ENCODE measurements around the gene EFNA2.
"Not testable (repeated sequence)": the region's sequence is repeated elsewhere in the genome, so short reads cannot be mapped to it uniquely, and the experiment has no call there.

Gene EFNA2

DNA sequence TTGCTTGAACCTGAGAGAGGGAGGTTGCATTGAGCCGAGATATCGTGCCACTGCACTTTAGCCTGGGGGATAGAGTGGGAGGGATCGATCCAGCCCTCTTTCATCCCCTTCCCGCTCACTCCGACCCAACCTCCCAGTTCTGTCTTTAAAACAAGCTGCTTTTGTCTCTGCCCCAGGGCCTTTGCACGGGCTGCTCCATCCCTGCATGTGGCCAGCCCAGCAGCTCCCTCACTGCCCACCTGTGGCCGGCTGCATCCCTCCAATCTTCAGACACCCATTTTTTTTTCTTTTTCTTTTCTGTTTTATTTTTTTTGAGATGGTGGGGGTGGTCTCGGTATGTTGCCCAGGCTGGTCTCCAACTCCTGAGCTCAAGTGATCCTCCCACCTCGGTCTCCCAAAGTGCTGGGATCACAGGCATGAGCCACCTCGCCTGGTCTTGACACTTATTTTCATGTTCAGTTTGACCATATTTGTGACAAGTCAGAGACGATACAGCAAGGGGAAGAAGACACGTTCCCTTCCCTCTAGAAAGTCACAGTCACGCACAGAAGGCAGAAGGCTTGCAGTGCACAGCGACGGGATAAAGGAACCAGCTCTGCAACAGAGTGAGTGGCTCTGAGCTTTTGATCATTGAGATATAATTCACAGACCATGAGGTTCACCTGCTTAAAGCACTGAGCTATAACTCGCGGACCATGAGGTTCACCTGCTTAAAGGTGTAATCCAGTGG lies 31.8 kb downstream of the EFNA2 start:
- DNase-seq (ENCODE audit: low read depth, low spot score), result no peak

DNA sequence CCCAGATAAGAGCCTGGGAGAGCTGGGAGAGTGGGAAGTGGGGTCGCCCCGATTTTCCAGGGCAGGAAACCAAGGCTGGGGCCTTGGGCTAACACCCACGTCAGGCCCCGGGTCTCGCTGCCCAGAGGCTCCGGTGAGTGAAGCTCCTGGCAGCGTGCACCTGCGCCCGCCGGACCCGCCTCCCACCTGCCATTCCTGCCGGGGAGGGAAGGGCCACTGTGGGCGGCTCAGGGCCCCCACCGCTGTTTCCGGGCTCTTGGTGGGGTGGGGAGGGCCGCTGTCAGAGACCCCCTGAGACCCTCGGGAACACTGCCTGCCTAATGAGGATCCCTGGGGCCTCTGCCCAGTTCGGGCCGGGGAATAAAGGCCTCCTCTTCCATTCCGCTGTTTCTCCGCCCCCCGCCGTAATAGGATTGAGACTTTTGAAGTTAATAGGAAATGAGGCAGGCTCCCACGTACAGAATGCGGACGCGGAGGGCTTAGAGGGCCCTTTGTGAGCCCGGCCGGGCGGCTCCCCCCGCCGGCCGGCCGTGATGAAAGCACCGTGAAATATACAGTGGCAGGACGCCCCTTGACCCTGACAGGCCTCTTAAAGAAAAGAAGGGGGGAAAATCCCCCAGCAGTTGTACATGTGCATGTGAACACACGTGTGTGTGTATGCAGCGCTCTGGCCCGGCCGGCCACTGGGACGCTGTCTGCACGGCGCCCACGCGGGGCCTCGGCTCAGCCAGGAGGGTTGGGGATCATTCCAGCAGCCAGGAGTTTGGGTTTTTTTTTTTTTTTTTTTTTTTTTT lies 33.2 kb downstream of the EFNA2 start:
- DNase-seq (ENCODE audit: low read depth, low spot score), result no peak

DNA sequence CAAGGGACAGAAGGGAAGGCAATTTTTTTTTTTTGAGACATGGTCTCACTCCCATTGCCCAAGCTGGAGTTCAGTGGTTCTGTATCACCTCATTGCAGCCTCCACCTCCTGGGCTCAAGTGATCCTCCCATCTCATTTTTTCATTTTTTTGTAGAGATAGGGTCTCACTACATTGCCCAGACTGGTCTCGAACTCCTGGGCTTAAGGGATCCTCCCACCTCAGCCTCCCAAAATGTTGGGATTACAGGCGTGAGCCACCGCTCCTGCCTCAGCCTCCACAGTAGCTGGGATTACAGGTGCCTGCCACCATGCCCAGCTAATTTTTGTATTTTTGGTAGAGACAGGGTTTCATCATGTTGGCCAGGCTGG lies 34.6 kb downstream of the EFNA2 start:
- not testable (repeated sequence) for DNase-seq (ENCODE audit: low read depth, low spot score)

DNA sequence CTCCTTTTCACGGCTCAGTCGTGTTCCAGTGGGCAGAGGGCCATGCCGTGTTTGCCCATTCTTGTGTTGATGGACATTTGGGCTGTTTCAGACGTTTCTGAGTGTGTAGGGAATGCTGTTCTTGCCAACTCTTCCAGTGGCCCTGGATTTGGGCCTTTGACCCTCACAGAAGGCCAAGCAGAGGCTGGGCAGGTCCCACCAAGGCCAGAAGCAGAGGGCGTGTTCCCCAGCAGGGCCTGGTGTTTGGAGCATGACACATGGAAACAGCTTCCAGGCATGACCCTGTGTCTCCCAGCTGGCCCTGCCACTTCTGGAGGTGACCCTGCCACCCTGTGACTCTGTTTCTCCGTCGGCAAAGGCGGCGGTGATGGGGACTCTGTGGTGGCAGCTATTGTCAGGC lies 35.9 kb downstream of the EFNA2 start:
- DNase-seq (ENCODE audit: low read depth, low spot score), result no peak

DNA sequence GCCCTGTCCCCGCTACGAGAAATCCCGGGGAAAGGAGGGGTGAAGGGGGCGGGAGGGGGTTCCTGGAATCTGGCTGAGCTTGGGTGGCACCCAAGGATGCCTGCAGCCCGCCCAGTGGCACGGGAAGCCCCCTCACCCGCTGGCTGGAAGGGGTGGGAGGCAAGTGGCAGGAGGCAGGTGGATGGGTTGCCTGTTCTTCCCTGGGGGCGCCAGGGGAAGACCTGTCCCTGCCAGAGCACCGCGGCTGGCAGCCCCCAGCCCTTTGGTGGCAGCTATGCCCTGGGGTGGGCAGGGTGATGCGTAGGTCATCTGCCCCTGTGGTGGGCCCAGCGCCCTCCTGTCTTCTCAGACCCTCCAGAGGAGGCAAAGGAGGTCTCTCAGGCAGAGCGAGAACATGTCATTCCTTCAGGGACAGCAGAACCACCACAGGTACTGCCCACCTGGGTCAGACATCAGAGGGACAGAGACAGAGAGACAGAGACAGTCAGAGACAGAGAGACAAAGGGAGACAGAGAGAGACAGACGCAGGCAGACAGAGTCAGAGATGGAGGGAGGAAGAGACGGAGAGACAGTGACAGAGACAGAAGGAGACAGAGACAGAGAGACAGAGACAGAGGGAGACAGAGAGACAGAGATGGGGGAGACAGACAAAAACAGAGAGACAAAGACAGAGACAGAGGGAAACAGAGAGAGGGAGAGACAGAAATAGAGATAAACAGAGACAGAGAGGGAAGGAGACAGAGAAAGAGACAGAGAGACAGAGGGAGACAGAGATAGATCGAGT lies 36.7 kb downstream of the EFNA2 start:
- DNase-seq (ENCODE audit: low read depth, low spot score), result no peak

DNA sequence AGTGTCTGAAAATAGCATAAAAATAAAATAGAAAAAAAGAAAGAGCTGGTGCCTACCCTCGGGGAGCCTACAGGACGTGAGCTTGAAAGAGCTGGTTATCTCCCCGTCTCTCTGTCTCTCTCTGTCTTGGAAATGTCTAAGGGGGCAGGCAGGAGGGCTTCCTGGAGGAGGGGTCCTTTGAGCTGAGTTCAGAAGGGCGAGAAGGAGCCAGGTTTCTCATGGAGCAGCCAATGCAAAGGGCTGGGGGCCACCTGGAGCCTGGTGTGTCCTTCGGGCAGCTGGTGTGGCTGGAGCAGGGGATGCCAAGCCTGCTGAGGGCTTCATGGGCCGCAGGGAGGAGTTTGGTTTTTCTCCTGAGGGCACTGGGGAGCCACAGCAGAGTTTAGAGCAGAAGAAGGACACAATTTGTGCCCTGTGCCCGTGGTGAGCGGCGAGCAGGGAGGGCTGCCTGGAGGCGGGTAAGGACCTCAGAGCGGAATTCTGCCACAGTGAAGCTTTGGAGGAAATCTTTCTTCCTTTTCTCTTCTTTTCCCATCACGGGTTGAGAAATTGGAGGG lies 38.7 kb downstream of the EFNA2 start:
- no peak for DNase-seq (ENCODE audit: low read depth, low spot score)

DNA sequence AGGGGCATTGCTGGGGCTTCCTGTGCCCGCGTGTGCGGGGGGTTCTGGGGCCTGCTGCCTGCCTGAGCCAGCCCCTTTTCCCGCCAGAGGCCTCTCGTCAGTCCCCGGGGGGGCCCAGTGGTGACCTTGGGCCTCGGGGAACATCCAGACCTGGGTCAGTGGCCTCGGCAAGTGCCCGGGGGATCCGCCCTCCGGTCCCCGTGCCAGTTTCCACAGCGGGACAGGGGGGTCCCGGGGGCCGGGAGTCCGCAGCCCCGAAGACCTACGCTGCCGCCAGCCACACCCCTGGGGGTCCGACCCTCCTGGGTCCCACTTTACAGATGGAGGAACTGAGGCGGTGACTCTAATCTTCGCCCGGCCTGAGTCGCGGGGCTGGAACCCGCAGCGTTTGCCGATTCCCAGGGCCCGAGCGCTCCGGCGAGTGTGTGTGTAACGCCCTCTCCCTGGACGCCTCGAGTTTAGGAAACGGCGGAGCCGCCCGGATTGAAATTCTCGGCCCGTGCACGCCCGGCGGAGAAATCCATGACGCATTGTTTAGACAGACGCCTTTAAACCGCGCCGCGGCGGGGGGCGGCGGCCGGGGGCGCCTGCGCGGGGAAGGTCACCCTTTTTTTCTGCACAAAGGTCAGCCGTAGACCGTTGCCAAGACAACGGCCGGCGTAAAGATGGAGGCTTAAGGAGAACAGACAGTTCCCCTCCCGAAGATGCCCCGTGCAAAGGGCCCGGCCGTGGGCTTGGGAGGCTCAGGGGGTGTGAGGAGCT lies 39.3 kb downstream of the EFNA2 start:
- peak; percentile 55 for DNase-seq (ENCODE audit: low read depth, low spot score)

DNA sequence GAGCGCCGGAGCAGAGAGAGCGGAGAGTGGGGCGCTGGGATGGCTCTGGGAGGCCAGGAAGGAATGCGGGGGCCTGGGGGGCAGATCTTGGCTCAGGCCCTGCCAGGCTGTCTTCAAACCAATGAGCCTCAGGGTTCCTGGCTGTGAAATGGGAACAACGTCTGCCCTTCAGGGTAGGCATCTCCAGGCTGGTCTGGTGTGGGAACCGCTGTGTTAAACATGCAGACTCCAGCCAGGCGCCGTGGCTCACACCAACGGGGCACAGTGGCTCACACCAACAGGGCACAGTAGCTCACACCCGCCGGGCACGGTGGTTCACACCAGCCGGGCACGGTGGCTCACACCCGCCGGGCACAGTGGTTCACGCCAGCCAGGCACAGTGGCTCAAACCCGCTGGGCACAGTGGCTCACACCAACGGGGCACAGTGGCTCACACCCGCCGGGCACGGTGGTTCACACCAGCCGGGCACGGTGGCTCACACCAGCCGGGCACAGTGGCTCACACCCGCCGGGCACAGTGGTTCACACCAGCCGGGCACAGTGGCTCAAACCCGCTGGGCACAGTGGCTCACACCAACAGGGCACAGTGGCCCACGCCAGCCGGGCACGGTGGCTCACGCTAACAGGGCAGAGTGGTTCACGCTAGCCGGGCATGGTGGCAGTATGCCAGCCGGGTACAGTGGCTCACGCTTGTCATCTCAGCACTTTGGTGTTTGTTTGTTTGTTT lies 40.1 kb downstream of the EFNA2 start:
- DNase-seq (ENCODE audit: low read depth, low spot score), result no peak

DNA sequence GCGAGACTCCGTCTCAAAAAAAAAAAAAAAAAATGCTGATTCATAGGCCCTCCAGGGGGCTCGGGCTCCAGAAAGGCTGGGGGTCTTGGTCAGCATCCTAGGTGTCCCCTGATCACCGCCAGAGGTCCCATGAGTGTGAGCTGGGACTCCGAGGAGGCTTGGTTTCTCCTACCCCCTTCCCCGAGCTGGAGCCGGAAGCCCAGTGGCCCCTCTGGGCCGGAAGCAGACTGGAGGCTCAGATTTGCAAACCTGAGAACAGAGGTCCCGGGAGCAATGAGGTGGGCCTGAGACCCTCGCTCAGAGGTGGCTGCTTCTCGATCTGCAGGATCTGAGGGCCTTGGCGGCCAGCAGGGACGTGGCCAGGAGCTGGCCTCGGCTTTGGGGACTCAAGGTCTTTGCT lies 41.5 kb downstream of the EFNA2 start:
- no peak for DNase-seq (ENCODE audit: low read depth, low spot score)

DNA sequence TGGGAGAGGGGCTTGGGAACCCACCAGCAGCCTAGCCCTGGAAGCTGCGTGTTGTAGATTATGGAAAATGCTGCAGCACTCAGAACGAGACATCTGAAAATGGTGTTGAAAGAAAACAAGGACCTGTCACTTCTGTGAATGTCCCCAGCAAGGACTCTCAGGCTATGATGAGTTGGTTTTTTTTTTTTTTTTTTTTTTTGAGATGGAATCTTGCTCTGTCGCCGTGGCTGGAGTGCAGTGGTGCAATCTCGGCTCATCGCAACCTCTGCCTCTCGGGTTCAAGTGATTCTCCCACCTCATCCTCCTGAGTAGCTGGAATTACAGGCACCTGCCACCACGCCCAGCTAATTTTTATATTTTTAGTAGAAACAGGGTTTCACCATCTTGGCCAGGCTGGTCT lies 46.5 kb downstream of the EFNA2 start:
- DNase-seq (ENCODE audit: low read depth, low spot score), result not testable (repeated sequence)

DNA sequence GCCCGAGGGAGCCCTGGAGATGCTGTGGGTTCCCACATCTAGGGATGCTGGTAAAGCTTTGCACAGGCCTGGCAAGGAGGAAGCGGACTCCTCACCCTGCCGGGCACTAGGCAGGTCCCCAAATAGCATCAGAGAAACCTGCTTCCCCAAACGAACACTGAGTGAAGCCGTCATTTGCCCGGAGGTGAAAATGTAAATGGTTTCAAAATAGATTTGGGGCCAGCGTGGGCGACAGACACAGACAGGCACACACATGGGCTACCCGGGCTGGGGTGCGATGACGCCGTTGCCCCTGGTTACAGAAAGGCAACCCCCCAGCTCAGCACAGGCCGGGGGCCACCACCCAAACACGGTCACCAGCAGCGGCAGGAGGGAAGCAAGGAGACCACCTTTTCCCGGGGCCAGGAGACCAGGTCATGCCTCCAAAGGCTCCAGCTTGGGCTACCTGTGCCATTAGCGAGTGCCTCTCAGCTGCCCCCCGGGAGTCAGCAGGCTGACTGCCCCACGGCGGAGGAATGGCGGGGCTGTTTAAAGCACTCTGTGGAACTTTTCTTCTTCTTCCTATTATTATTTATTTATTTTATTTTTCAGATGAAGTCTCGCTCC lies 50.5 kb downstream of the EFNA2 start:
- no peak for DNase-seq (ENCODE audit: low read depth, low spot score)

DNA sequence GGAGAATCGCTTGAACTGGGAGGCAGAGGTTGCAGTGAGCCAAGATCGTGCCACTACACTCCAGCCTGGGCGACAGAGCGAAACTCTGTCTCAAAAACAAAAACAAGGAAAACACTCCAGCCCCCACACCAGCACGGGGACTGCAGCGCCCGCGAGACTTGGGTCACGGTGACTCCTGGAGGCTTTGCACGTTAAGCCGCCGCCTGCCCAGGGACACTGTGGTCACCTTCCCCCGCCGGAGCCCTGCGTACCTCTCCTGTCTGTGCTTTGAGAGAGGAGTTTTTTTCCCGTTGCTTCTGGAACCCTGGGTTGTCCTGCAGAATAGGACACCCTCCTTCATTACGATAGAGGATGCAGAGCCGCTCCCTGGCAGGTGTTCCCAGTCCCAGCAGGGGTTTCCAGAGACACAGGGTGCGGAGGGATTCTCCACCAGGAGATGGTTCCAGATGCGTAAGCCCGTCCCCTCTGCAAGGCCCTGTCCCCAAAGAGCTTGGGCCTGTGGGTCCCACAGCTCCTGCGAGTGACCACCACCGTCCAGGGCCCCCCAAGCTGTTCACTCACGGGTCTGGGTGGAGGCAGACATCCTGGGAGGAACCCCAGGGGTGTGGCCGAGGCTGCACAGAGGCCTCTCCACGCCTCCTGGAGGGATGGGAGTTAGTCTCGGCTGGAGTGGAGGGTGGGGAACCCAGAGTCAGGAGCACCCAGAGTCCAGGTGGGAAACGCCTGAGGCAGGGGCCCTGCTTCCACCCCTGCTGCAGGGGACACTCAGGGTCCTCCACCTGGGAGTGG lies 55.2 kb downstream of the EFNA2 start:
- DNase-seq (ENCODE audit: low read depth, low spot score), result no peak

DNA sequence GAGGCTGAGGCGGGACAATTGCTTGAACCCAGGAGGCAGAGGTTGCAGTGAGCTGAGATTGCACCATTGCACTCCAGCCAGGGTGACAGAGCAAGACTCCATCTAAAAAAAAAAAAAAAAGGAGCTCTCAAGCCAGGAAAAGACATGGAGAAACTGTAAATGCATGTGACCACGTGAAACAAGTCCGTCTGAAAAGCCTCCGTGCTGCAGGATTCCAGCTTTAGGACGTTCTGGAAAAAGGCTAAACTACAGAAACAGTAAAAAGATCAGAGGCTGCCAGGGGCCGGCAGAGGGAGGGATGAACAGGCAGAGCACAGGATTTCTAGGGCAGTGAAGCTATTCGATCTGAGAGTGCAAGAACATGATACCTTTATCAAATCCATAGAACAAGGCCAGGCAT lies 57.4 kb downstream of the EFNA2 start:
- no peak for DNase-seq (ENCODE audit: low read depth, low spot score)

DNA sequence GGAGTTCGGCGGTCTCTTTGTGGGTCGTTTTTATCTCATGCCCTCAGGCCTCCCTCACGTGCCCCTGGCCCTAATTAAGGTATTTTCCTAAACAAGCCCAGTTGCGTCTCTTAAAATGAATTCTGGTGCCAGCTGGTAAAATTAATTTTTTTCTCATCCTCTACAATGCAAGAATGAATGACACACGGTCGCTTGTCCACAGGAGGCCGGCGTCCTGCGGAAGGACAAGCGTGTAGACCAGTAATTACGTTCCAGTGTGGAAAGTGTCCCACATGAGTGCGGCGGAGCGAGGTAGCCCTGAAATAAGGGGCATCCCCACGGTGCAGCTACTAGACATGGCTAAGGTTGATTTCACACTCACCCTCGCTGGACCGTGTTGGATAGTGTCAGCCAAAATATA lies 63.5 kb downstream of the EFNA2 start:
- no peak for DNase-seq (ENCODE audit: low read depth, low spot score)

DNA sequence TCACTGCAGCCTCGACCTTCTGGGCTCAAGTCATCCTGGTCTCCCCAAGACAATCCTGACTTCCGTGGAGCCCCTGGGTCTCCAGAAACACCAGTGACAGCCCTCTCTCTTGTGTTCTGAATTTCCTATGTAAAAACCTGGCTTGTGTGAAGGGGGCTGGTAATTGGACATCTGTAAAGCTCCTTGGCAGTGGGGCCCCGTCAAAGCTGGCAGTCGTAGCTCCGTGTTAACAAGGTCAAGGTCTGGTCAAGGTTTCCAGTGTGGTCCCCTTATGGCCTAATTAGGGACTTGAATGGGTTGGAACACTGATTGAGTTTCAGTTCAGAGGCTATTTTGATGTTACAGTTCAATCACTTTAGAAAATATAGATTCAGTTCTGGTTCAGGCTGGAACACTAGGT lies 65.2 kb downstream of the EFNA2 start:
- no peak for DNase-seq (ENCODE audit: low read depth, low spot score)
